ENCODE data around the gene ETNK1. TPM values are rescaled to one million over a fixed set of nuclear protein-coding genes. Genes with fewer than 3 reads are reported as not detected.

ETNK1 gene
- polyA plus RNA-seq, 6 donors from 2014 or later: 21.2 to 28.2 (median 25.1) TPM

Other genes with a start within 250 kb of the ETNK1 start
- 10 to 100 TPM in 4 of 6 donors, 1 to 10 TPM in 2; 5.4 to 23.5 (median 16.0) TPM for gene C2CD5, start 80.6 kb upstream of the ETNK1 start, polyA plus RNA-seq (ENCODE audit: low read depth in 6 of 6)